ENCODE measurements around the gene P3H2.
"Not testable (repeated sequence)": the region's sequence is repeated elsewhere in the genome, so short reads cannot be mapped to it uniquely, and the experiment has no call there.

GRCh38 chr3:190079173-190079572, 41.5 kb downstream of the P3H2 start:
- not testable (repeated sequence) for TF ChIP-seq CTCF, POLR2A (IDR thresholded peaks at IDR 0.05)
